Parathyroid adenoma (tissue), 2 donors: ENCODE measurements around the gene FLNB.

Experiments used
- H2AFZ ChIP-seq: fragments of 300-600 bp; sonication (generic); one replicate; pipeline ENCODE4 v1.7.0; 2017; ENCODE audit warnings: antibody characterized with exemption, mild to moderate bottlenecking
- H3K27ac ChIP-seq: fragments of 300-600 bp; sonication (generic); one replicate; pipeline ENCODE4 v1.7.0; 2017
- H3K27me3 ChIP-seq: fragments of 300-600 bp; sonication (generic); one replicate; pipeline ENCODE4 v1.7.0; 2017; ENCODE audit warnings: low read length; ENCODE audit not compliant: control insufficient read depth, insufficient read depth
- H3K36me3 ChIP-seq: fragments of 300-600 bp; sonication (generic); one replicate; pipeline ENCODE4 v1.7.0; 2017; ENCODE audit warnings: low read length; ENCODE audit not compliant: control insufficient read depth, insufficient read depth
- H3K4me1 ChIP-seq: fragments of 300-600 bp; sonication (generic); one replicate; pipeline ENCODE4 v1.7.0; 2017; ENCODE audit warnings: control low read depth
- H3K4me2 ChIP-seq: fragments of 300-600 bp; sonication (generic); one replicate; pipeline ENCODE4 v1.7.0; 2017; ENCODE audit warnings: low read length
- H3K4me3 ChIP-seq: fragments of 300-600 bp; sonication (generic); one replicate; pipeline ENCODE4 v1.7.0; 2017; ENCODE audit warnings: low read depth, low read length
- H3K79me2 ChIP-seq: fragments of 300-600 bp; sonication (generic); one replicate; pipeline ENCODE4 v1.7.0; 2017; ENCODE audit warnings: control low read depth
- H3K9ac ChIP-seq: fragments of 300-600 bp; sonication (generic); one replicate; pipeline ENCODE4 v1.7.0; 2017; ENCODE audit warnings: mild to moderate bottlenecking
- H3K9me3 ChIP-seq: fragments of 300-600 bp; sonication (generic); one replicate; pipeline ENCODE4 v1.7.0; 2017; ENCODE audit warnings: low read length; ENCODE audit not compliant: control insufficient read depth
- TF ChIP-seq, protein P1 (sequence below): fragments of 300-600 bp; sonication (generic); IDR thresholded peaks from one replicate; pipeline ENCODE4 v1.7.0; 2017; ENCODE audit warnings: antibody characterized with exemption, mild to moderate bottlenecking
- donor health status: primary hyperparathyroidism.

FLNB gene

DNA sequence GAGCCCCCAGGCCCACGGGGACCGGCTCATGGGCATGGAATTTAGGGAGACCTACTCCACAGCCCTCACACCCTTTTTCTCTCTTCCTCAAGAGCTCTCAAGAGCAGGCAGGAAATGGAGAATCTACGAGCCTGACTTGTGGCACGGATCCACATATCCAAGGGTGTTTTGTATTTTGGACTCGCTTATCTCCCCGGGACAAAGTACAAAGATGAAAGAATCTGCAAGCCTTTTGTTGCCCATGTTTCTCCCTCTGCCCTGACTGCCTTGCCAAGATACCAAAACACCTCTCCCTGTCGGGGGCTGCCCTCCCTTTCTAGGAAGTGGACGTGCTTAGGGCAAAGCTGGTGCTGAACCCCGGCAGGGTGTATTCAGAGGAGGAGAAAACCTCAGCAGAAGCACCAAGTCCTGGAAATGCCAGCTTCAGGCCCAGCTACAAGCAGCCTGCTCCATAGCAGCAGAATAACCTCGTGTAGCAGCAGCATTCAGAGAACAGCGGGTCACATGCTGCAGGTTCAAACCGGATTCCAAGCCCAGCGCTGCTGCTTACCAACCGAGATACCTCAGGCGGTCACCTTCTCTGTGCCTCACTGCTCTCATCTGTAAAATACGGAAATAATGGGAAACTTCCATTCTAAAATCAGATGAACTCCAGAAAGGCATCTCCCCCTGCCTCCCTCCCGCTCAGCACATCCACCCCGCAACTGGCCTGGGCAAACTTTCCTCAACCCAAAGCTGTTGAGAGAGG is 167.4 kb downstream of the FLNB start:
- no peaks in the 10 kb centered on the region for H3K79me2 ChIP-seq
- no peak overlapping the region for H3K9ac ChIP-seq
- H3K4me3 ChIP-seq: peak overlapping the region; percentile 17
- H2AFZ ChIP-seq: peak overlapping the region; percentile 82
- peak overlapping the region; percentile 92 for H3K27ac ChIP-seq
- TF ChIP-seq, protein P1, sequence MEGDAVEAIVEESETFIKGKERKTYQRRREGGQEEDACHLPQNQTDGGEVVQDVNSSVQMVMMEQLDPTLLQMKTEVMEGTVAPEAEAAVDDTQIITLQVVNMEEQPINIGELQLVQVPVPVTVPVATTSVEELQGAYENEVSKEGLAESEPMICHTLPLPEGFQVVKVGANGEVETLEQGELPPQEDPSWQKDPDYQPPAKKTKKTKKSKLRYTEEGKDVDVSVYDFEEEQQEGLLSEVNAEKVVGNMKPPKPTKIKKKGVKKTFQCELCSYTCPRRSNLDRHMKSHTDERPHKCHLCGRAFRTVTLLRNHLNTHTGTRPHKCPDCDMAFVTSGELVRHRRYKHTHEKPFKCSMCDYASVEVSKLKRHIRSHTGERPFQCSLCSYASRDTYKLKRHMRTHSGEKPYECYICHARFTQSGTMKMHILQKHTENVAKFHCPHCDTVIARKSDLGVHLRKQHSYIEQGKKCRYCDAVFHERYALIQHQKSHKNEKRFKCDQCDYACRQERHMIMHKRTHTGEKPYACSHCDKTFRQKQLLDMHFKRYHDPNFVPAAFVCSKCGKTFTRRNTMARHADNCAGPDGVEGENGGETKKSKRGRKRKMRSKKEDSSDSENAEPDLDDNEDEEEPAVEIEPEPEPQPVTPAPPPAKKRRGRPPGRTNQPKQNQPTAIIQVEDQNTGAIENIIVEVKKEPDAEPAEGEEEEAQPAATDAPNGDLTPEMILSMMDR: no peak
- H3K9me3 ChIP-seq: no peaks in the 10 kb centered on the region
- no peaks in the 10 kb centered on the region for H3K27me3 ChIP-seq
- H3K4me1 ChIP-seq: peaks cover 39% of the 10 kb centered on the region
- no peaks in the 10 kb centered on the region for H3K36me3 ChIP-seq
- H3K4me2 ChIP-seq: peak overlapping the region; percentile 63

DNA sequence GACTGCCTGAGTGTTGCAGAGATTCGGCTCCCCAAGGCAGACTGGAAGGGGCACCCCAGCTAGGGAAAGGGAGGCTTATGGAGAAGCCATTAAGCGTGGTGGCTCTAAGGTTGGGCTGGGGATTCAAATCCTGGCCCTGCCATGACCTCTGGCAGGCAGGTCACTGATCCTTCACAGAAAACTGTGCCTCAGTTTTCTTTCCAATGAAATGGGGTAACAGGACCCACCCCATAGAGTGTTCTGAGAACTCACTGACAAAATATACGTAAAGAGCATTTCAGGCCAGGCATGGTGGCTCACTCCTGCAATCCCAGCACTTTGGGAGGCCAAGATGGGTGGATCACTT is 167.9 kb downstream of the FLNB start:
- no peak overlapping the region for H3K4me3 ChIP-seq
- H3K4me1 ChIP-seq: peaks cover 34% of the 10 kb centered on the region

DNA sequence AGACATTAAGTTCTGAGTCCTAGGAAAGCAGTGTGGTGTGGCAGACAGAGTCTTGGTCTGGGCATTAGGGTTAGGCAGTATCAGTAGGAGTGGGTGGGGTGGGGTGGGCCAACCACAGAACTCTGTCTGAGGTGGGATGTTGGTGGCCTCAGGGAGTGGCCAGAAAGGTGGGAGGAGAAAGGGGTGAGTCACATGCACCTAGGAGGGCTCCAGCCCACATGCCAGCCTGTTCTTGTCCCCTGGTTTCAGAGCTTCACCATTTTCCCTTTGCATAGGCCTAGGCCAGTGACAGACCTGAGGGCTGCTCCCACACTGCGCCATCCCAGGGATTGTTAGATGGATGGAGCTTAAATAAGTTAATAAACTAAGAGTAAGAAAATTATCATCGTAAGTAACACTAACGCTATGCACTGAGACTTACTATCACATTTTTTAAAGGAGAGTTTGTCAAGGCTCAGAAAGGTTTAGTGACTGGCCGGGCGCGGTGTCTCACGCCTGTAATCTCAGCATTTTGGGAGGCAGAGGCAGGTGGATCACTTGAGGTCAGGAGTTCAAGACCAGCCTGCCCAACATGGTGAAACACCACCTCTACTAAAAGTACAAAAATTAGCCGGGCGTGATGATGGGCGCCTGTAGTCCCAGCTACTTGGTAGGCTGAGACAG is 168.7 kb downstream of the FLNB start:
- Histone ChIP-seq H3K4me2 (no peak overlapping the region), H3K79me2 (no peaks in the 10 kb centered on the region), H3K4me3 (no peak overlapping the region), H3K27me3 (no peaks in the 10 kb centered on the region), H3K9me3 (no peaks in the 10 kb centered on the region), H3K36me3 (no peaks in the 10 kb centered on the region), H3K9ac (no peak overlapping the region), H2AFZ (peak overlapping the region; percentile 96), H3K27ac (no peak overlapping the region), H3K4me1 (peaks cover 33% of the 10 kb centered on the region)
- TF ChIP-seq, protein P1: no peak

More for the DNA sequence above, 167.9 kb downstream of the FLNB start:
- Histone ChIP-seq H3K27ac (peak overlapping the region; percentile 92), H2AFZ (peak overlapping the region; percentile 82), H3K9me3 (no peaks in the 10 kb centered on the region), H3K9ac (no peak overlapping the region), H3K79me2 (no peaks in the 10 kb centered on the region), H3K4me2 (peak overlapping the region; percentile 63), H3K27me3 (no peaks in the 10 kb centered on the region), H3K36me3 (no peaks in the 10 kb centered on the region)
- TF ChIP-seq, protein P1: no peak

DNA sequence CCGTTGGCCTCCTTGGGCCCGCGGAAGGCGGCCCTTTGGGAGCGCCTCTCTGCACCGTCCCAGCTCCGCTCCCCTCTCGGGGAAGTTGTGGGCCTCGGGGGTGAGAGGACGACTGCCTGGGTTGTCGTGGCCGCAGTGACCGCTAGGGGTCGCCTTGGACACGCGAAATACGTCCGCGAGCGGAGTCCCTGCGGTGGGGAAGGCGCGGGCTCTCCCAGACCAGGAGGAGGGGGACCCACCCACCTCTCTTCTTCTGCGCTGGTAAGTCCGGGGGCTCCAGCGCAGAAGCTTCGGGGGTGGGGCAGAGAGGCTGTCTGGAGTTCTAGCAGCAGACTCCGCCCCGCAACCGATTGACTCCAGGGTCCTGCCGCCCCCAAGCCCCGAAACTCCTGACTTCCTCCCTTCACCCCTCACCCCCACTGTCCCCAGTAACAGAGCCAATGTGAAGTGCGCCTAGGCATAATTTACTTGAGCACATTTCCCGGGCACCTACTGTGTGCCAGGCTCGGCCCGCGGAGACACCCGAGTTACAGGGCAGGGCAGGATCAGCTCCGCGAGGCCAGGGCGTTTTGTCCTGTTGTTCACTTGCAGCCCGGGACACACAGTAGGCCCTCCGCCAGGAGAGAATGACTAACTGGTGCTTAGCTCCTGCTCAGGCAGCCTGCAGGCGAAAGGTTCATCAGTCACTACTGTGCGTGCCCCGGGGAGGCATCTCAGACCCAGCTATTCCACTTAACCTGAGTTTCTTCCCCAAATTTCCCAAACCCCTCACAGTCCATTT is 169.7 kb downstream of the FLNB start:
- TF ChIP-seq, protein P1: peak; percentile 92
- no peaks in the 10 kb centered on the region for H3K36me3 ChIP-seq
- no peaks in the 10 kb centered on the region for H3K79me2 ChIP-seq
- no peak overlapping the region for H3K27ac ChIP-seq
- no peaks in the 10 kb centered on the region for H3K9me3 ChIP-seq
- peak overlapping the region; percentile 27 for H3K4me3 ChIP-seq
- no peaks in the 10 kb centered on the region for H3K27me3 ChIP-seq
- H3K4me2 ChIP-seq: peak overlapping the region; percentile 61
- H2AFZ ChIP-seq: peak overlapping the region; percentile 96
- no peak overlapping the region for H3K9ac ChIP-seq
- peaks cover 33% of the 10 kb centered on the region for H3K4me1 ChIP-seq
